Muscle of back (tissue), 11 donors: Measurements from ENCODE around the gene DNAJB5. TPM values are rescaled to one million over a fixed set of nuclear protein-coding genes. Genes with fewer than 3 reads are reported as not detected.
"Not testable (repeated sequence)": the region's sequence is repeated elsewhere in the genome, so short reads cannot be mapped to it uniquely, and the experiment has no call there.

ENCODE experiments used
- DNase-seq, 3 donors: peaks; one replicate each; pipeline versions ENCODE4 v3.0.0 to v3.0.0-alpha.2; 2013
- polyA plus RNA-seq, 10 donors: library from polyadenylated mRNA; unstranded; fragments of 120-200 nt; gene quantifications; one replicate each; pipeline ENCODE4 v1.2.1, GENCODE V29; 2013; ENCODE audit not compliant: insufficient read length in 10 of 10

Gene DNAJB5
- polyA plus RNA-seq, 10 donors: 20.0 to 74.0 (median 38.8) TPM

DNA sequence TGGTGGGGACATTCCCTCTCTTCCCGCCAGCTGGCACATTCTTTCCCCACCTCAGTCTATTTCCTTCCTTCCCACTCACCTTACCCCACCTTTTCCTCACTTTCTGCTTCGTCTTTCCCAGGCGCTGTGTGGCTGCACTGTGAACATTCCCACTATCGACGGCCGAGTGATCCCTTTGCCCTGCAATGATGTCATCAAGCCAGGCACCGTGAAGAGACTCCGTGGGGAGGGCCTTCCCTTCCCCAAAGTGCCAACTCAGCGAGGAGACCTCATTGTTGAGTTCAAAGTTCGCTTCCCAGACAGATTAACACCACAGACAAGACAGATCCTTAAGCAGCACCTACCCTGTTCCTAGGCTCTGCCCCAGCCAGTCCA, 7.3 kb downstream of the DNAJB5 start:
- no peak for DNase-seq

DNA sequence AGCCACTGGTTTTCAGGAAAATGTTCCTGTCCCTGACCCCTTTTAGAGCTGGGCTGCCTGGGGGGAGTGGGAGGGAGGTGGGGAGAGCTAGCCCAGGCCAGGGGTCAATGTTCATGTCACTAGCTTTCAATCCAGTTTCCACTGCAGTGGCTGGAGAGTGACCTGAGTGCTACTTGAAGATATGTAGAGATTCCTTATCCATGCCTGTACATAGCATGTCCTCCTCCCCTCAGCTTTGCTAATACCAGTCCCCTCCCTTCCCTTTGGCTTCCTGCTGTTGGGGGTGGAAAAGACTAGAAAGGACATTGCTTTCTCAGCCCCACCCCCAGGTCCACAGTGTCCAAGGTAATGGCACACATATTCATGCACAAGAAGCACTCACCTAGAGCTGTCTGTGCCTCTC, 7.8 kb downstream of the DNAJB5 start:
- DNase-seq: no peak

DNA sequence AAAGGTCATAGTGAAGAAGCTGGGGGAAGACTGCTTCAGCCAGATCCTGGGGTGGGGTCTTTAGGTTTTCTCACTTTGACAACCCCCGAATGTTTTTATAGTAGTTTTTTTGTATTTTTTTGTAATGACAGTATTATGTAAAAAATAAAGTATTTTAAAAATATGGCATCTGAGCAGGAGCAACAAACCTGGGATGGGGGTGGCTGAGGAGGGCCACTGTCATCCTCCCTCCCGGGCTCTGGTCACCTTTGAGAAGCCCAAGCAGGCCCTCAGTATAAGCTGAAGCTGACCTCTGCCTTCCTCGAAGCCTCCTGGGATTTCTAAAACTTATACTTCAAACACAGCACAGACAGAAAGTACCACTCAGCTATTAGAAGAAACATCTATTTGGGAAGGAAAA, 8.7 kb downstream of the DNAJB5 start:
- DNase-seq: no peak

DNA sequence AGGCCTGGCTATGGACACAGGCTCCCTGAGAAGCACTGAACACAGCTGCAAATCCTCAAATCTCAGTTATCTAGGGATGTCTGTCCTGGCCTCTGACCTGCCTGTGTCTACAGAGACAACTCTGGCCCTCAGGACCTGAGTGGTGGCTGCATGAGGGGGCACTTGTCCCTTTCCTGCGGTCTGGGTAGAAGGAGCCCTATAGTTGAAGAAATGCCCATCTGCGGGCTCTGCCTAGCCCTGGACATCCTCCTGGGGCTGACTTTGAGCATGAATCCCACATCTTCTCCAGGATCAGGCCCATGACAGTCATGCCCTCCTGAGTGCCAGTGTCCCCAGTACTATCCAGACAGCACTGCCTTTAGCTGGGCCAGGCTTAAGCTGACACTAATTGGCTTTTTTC, 10.0 kb downstream of the DNAJB5 start:
- no peak for DNase-seq

DNA sequence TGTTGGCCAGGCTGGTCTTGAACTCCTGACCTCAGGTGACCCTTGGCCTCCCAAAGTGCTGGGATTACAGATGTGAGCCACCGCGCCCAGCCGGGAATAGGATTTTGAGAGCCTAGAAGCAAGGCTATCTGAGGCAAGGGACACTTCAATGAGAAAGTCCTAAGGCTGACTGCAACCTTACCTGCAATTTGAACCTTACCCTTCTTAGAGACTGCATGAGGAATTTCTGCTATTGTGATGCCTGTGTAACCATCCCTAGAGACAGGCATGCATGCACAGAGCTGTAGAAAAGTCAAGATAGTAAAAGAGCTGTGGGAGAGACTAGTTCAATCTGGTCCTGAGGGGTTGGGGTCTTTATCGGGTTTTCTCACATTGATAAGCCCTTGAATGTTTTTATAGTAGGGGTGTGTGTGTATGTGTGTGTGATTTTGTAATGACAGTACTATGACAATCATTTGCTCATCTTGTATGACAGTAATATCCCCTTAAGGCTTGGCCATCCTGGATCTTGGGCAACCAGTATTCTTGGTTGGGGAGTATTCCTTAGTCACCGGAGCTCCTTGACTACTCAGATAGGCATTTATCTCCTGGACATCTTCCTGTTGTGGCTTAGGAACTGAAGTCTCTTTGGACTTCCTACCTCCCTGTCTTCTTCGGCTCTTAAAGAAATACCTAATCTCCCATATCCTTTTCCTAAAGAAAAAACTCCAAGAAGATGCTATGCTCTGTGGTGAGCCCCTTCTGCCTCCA, 11.2 kb downstream of the DNAJB5 start:
- DNase-seq: no peak

DNA sequence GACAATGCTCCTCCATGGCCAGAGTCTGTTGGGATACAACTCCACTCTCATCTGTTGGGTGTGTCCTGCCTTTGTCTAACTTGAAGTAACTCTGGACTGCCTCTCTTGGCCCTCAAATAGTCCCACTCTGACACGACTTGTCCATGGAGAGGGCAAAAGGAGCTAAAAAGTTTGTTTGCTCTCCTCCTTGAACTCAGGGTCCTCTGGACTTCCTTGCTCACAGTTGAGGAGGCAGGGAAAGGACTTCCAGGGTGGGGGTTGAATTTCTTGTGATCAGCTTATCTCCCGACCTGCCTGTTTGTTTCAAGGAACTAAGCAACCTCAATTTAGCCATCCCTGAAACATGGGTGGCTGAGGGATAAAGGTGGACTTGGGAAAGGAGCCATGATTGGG, 11.7 kb downstream of the DNAJB5 start:
- DNase-seq: no peak

DNA sequence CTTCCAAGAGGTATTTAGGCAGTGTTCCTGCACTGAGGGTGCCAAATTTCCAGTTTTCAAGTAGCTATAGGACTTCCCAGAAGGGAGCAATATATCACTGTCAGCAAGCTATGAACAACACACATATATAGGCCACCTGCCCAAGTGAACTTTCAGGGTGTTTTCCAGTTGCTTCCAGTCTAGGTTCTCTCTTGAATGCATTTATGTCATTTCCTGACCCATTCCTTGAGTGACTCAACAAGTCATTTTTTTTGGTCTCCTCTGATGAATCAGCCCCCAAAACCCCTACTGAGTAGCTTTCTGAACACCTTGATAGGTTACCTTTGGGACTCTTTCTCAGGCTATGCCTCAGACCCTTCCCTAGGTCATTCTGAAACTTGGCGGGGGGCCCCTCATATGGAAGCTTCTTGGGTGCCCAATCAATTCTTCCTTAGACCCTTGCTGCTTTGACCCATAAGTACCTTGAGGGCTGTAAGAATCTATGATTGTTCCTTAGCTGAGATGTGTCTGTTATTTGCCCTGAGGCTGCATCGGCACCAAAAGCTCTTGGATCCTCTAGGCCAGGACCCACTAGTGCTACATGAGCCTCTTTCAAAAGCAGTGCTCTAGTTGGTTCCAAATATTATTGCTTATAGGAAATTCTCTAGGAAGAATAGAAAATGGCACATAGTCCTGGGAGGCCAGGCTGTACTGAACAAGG, 12.4 kb downstream of the DNAJB5 start:
- DNase-seq: no peak

DNA sequence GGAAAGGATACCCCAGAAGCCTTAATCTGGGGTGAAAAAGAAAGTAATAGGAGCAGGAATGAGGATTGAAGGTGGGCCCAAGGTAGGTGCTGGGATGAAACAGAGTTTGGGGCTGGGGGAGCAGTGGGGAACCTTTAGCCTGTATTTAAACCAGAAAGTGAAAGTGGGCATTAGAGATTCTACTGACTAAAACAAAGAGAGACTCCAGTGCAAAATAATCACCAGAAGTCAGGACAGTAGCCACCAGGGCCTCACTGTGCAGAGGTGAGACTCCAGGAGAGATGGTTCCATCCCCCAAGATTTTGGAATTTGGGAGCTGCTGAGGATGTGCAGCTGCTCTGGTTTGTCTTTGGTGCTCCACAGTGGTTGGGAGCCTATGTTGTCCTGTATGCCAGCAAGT, 13.1 kb downstream of the DNAJB5 start:
- DNase-seq: no peak

DNA sequence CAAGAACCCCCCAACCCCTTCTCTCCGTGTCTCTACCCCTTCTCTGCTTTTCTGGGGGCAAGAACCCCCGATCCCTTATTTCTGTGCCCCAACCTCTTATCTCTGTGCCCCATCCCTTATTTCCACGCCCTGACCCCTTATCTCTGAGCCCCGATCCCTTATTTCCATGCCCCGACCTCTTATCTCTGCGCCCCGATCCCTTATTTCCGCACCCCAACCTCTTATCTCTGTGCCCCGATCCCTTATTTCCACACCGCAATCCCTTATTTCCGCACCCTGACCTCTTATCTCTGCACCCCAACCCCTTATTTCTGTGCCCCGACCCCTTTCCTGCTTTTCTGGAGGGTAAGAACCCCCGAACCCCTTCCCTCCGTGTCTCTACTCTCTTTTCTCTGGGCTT, 14.8 kb downstream of the DNAJB5 start:
- DNase-seq: not testable (repeated sequence)

DNA sequence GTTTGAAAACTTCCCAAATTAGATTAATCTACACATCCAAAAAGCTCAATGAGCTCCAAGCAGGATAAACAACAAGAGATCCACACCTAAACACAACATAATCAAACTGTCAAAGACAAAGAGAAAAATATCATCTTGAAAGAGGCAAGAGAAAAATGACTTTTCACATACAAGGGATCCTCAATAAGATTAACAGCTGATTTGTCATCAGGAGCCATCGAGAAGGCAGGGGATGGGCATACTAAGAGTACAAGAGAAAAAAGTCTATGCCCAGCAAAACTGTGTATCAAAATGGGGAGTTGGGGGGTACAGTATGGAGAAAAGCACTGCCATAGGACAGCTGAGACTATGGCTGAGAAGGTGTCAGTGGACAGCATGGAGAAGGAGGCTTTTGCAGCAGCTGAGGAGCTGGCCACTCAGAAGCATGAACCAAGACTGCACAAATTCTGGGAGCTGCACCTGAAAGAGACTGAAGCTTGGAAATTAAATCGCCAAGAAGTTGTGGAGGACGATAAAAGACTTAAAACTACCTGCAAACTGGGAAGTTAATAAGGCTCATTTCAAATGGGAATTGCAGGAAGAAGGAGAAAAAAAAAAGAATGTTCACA, 20.9 kb downstream of the DNAJB5 start:
- no peak for DNase-seq

DNA sequence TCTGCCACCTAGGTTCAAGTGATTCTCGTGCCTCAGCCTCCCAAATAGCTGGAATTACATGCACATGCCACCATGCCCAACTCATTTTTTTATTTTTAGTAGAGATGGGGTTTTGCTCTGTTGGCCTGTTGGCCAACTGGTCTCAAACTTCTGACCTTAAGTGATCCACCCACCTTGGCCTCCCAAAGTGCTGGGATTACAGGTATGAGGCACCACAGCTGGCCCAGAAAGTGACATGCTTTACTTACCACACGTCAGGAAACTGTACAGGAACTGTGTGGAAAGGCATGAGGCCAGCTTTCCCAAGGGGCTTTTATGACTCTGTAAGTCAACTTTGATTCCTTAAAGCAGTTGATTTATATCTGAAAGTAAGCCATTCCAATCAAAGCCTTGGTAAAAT, 25.0 kb downstream of the DNAJB5 start:
- no peak for DNase-seq

DNA sequence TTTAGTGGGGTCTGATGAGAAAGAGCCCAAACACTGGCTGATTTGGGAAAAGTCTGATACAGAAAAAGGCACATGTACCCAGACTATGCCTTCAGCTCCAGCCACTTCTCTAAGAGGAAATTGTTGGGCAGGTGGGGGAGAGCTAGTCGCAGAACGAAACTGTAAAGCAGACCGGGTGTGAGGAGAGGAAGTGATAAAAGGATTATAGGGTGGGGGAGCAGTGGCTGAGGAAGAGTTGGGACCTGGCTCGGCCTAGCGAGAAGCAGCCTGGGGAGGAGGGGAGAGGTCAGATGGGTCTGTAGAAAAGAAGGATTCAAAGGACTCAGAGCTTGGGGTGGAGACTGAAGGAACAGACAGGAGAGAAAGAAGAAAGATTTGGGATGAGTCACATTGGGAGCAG, 33.9 kb downstream of the DNAJB5 start:
- not testable (repeated sequence) for DNase-seq

DNA sequence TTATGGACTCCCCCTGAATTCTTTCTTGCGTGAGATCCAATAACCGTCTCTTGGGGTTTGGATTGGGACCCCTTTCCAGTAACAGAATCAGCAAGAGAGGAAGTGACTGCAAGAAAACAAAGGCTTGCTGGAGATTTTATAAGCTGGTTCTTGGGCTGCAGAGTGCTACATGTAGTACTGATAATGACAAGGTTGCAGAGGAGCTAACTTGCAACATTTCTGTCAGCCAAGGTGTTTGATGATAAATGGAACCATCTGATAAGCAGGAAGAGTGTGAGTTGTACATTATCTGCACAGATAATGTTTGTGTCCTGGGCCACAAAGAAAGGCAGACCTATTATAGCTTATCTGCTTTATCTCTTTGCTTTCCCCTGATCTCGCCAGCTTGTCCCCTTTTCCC, 37.1 kb downstream of the DNAJB5 start:
- no peak for DNase-seq

DNA sequence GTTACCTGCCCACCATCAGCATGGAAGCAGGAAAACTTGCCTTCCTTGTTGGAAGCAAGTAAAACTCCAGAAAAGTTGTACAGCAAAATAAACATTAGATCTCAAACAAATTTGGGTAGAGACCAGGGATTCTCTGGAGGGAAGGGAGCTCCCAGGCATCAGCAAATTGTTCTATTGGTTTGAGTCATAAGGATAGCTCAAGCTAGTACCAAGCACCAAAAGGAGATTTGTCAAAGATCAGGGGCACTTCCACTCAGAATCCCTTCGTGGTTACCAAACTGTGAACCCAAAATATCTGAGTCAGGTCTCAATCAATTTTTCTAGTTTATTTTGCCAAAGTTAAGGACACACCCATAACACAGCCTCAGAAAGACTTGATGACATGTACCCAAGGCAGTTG, 37.8 kb downstream of the DNAJB5 start:
- DNase-seq: no peak

DNA sequence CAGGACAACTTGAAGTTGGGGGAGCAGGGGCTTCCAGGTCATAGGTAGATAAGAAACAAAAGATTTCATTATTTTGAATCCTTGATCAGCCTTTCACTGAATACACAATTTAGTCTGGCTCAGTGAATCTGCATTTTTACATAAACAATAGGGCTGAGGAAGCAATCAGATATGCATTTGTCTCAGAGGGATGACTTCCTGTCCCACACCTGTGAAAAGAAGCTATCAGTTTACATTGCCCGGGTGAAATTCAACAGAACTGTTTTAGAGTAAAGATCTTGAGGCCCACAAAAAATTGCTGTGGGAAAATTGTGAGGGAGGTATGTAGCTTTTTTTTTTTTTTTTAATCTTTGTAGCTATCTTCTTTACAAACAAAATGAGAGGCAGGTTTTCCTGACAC, 38.3 kb downstream of the DNAJB5 start:
- DNase-seq: no peak

DNA sequence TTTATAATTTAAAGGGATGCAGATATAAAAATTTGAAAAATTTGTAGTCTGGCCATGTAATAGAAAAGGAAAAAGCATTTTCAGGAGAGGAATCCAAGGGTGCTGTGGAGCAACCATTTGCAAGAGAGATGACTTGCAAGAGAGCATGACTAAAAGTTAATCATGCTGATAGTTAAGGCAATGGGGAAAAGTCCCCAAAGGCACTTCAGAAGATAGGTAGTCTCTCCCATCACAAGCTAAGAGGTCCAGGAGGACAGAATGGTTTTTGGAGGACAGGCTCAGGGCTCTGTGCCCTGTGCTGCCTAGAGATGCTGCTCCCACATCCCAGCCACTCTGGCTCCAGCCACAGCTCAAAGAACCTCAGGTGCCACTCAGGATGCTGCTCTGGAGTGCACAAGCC, 38.8 kb downstream of the DNAJB5 start:
- DNase-seq: no peak

DNA sequence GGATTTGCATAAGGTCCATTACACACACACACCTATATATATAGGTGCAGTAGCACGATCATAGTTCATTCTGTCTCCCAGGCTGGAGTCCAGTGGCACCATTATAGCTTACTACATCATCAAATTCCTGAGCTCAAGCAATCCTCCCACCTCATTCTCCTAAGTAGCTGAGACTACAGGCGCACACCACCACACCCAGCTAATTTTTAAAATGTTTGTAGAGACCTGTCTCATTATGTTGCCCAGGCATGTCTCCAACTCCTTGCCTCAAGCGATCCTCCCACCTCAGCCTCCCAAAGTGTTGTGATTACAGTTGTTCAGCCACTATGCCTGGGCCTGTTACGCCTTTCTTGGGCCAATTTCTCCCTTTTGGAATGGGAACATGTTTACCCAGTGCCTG, 39.7 kb downstream of the DNAJB5 start:
- no peak for DNase-seq

DNA sequence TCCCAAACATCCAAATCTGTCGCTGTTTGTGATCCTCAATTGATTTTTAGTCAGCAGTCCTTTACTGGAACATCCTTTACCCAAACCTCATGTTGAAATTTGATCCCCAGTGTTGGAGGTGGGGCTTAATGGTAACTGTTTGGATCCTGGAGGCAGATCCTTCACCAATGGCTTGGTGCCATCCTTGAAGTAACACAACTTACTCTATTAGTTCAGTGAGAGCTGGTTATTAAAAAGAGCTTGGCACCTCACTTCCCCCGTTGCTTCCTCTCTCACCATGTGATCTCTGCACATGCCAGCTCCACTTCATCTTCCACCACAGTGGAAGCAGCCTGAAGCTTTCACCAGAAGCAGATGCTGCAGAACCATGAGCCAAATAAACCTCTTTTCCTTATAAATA, 40.3 kb downstream of the DNAJB5 start:
- DNase-seq: no peak

DNA sequence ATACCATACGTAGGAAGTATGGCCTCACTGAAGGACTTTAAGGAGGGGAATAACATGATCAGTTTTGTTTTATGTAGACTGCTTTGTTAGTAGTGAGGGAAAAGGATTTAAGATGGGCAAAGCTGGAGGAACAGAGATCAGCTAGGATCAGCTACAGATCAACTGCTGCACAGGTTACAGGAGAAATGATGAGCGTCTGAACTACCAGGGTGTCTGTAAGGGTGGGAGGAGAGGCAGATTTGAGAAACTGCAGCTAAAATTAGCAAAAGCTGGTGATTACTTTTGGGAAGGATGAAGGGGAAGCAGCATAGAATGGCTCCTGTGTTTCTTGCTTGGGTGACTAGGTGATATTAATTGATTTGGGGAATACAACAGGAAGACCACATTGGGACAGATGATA, 43.6 kb downstream of the DNAJB5 start:
- DNase-seq: no peak

DNA sequence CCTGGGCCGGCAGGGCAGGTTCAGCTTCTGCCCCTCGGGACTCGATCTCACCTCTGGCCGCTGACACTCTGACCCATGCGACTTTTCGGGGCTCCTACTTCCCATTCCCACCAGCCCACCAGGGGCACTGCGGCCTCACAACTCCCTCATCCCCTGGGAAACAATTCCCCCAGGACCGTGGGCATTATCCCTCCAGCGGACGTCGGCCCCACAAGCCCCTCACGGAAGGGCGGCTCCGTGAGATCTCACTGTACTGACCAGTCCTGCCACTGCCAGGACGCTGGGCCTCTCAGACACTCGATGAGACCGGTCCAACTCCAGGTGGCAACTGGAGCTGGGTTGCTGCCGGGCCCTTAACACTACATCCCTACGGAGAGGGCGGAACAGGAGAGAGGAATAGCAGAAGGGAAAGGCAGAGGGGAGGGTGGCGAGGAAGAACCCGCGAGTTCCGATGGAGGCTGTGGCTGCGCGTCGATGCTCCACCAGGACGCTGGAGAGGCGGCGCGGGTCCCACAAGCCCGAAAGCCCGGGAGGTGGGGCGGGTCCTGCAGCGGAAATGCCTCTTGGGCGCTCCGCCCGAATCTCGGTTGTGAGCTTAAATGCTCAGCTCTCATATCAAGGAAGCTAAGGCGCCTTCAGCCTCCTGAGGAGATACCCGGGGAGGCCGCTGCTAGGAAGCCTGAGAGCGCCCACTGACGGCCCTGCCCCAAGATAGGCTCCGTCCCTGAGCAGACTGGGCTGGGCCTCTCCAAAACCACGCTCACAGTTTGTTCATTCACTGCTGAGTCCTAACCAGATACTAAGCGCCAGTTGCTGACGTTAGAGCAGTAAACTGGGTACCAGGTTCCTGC, 46.5 kb downstream of the DNAJB5 start:
- peak; percentile 17 to 55 (median 33) for DNase-seq

DNA sequence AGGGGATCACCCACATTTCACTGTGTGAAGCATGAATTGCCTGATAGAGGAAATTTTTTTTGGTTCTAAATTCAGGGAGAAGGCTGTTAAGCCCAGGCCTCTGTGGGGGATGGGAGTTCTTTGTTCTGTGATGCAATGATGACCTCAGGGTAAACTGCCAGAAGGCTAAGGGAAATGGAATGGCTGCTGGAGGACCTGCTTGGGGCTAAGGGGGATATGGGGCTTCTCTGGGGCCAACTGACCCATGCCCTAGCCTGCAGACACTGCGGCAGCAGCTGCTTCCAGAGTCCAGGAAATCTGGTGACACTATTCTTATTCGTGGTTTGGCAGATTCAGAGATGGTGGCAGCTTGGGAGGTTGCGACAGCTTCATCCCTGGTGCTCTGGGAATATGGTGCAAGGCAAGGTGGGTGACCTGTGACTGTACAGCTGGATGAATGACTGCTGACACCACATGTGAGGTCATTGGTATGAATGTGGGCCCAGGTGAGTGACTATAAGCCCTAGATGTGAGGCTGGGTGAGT, 52.6 kb downstream of the DNAJB5 start:
- no peak for DNase-seq

DNA sequence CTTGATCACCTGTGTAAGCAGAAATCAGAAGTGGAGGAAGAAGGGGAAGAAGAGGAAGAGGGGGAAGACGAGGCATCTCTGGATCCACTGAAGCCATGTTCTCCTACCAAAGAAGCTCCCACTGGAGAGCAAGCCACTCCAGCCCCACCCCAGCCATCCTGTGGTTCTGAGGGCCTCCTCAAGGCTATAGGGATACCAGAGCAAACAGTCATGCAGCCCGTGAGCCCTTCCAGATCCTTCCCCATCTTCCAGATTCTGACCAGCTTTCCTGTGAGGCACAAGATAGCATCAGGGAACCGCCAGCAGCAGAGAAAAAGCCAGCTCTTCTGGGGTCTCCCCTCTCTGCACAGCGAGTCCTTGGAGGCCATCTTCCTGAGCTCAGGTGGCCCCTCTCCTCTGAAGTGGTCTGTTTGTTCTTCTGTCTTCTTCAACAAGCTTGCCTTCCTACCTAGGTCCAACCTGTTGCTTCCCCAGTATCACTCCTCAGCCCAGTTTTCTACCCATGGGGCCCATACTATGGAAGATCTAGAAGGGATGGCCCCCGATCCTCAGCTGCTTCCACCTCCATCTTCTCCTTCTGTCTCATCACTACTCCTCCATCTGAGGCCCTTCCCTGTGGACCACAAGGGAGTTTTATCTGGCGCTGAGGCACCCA, 53.5 kb downstream of the DNAJB5 start:
- DNase-seq: no peak
